GM21786 (cell line): Measurements from ENCODE around the gene BTG2.
A peak's percentile ranks its signal among the peaks of the same experiment; 100 is the strongest.
"Not testable (repeated sequence)": the region's sequence is repeated elsewhere in the genome, so short reads cannot be mapped to it uniquely, and the experiment has no call there.

Source experiments
- ATAC-seq: cut with Tn5 transposase; IDR thresholded peaks from one replicate; pipeline ENCODE4 v1.9.1; 2021; ENCODE audit not compliant: unreplicated experiment

The BTG2 gene

DNA sequence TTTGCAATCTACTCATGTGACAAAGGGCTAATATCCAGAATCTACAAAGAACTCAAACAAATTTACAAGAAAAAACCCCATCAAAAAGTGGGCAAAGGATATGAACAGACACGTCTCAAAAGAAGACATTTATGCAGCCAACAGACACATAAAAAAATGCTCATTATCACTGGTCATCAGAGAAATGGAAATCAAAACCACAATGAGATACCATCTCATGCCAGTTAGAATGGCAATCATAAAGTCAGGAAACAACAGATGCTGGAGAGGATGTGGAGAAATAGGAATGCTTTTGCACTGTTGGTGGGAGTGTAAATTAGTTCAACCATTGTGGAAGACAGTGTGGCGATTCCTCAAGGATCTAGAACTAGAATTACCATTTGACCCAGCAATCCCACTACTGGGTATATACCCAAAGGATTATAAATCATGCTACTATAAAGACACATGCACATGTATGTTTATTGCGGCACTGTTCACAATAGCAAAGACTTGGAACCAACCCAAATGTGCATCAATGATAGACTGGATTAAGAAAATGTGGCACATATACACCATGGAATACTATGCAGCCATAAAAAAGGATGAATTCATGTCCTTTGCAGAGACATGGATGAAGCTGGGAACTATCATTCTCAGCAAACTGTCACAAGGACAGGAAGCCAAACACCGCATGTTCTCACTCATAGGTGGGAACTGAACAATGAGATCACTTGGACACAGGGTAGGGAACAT lies 8.9 kb downstream of the BTG2 start:
- not testable (repeated sequence) for ATAC-seq

DNA sequence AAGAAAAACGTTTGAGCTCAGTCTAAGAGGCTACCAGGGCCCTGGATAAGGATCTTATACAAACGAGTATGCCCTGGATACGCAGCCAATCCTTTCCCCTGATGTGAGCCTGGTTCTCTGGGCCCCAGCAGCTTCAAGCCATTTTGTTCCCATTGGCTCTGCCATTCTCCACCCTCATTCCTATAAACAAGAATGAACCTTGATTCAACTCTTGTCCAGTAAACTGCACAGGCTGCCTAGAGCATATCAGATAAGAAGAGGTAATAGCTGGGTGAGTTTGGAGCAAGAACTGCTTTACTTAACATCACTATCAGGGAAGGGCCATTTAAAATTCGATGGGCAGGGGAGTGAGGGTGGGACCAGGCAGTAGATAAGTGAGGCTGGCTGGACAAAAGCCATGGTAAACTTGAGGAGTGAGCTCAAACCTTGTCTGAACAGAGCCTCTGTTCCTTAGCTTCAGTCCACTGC lies 11.3 kb downstream of the BTG2 start:
- no peak for ATAC-seq

DNA sequence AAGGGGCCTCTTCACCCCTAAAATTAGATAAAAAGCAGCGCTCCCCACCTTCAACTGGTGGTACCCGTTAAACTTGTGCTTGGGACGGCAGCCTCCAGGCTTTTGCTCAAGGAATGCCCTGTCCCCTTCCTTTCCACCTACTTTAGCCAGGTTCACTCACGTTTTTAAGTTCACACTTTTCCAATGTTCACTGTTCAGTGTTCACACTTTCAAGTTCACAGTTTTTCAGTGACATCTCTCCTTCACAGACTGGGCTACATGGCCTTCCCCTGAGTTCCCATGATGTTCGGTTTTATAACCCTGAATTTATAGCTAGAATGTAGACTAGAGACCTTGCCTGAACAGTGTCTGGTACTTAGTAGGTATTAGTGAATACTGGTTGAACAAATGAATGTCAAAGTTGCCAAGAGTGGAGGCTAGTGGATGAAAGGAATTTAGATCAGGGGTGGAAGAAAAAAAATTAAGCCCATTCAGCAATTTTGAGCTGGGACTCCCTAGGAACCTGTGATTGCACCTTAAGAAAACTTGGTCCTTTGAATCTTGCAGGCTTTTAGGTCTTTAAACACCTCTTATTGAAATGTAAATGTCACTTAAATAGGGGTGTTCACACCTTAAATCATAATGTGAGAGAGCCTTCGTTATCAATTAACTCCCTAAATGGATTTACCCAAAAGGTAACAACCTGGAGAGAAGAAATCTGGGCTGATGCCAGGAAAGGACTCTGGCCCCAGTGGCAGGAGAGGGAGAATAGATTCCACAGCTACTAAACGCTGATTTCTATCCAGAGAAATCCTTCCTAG lies 12.3 kb downstream of the BTG2 start:
- no peak for ATAC-seq

DNA sequence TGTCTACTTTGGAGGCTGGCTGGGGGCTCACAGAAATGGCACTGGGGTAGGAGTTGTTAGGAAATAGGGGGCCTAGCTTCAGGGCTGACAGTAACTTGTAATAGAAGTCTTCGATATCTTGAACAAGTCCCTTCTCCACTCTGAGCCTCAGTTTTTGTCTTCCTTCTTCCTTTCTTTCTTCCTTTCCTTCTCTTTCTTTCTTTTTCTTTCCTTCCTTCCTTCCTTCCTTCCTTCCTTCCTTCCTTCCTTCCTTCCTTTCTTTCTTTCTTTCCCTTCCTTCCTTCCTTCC lies 12.9 kb downstream of the BTG2 start:
- ATAC-seq: no peak

DNA sequence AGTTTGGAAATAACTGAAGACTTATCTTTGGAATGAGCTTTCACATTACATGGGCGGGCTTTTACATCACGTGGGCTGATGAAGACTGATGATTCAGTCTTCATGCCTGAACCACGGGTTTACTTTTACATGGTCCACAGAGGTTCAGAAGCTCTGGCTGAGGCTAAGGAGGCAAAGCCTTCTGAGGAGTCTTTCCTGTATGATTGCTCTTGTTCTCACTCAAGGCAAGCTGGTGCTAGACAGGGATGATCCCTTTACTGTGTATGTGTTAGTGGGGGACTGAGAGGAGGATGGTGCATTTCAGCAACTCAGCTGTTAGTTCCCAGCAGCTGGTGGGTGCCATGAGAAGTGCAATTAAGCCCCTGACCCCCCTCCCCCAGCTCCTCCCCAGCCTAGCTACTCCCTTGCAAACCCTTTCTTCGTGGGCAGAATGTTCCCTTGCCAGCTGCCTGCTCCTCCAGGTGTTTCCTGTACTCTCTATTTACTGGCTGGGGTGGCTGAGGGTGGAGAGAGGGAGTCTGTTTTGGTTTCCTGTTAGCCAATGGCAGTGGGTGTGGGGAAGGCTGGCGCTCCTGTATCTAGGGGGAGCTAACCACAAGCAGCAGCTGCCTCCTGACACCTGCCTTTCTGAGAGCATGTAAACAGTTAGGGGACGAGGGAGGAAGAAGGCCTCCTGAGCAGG lies 15.4 kb downstream of the BTG2 start:
- ATAC-seq: peak; percentile 60

DNA sequence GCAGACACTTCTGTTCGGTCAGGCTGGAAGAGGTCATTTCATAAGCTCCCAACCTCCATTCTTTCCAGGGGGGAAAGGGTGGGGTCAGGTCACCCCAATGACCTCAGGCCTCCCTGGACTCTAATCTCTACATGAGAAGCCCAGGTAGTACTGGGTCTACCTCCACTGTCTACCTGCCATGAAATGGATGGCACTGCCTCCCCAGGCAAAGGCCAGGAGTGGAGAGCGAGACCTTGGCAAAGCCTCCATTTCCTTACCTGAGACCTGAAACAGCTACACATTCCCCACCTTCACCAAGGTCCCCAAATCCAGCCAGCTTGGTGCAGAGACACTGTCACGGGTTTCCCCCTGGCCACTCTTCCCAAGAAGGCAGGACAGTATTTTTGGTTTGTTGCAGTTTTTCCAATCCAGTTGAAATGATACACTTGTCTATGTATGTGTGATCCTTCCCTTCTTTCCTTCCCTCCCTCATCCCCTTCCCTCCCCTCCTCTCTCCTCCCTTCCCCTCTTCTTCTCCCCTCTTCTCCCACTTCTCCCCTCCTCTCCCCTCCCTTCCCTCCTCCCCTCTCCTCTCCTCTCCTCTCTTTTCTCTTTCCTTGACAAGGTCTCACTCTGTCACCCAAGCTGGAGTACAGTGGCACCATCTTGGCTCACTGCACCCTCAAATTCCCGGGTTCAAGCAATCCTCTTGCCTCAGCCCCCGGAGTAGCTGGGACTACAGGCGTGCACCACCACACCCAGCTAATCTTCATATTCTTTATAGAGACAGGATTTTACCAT lies 16.1 kb downstream of the BTG2 start:
- no peak for ATAC-seq

DNA sequence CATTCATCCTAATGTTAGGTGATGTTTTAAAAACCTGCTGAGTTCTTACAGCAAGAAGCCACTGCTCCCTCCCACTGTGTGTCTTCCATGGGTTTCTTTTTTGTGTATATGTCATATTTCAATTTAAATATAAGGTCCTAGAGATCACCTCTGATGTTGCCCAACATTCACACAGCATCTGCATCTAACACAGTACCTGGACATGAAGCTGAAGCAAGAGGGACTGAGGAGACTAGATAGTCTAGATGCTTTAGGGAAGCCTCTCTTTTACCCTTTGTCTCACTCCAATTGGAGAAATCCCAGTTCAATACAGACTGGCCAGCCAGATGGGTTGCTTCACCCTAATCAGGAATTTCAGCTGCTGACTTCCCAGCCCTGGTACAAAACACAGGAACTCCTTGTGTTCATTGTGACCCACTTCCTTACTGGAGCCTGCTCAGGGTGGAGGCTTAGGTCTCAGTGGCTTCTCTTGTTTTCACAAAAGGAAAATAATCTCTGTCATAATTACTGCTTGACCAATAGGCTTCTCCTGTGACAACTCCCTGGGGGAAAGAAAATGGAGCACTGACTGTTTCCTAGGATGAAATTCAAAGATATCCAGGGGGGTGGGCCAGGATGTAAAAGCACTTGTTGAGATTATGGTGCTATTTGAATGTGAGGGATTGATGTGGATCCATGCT lies 17.3 kb downstream of the BTG2 start:
- ATAC-seq: no peak

DNA sequence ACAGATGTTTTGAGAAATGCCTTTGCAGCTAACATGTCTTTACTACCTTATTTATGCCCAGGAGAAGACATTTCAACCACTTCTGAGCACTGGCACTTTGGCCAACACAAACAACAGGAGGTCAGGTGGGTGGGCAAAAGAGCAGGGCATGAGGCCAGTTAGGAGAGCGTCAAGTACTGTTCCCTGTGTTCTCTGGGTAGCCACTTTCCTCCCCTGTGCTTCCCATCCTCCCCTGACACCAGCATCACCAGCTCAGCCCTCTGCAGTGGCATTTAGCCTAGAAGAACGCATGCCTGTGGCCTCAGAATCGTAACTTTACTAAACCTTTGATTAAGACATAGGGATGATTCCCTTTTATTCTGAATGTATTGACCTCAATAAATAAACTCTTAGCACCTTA lies 18.3 kb downstream of the BTG2 start:
- no peak for ATAC-seq

DNA sequence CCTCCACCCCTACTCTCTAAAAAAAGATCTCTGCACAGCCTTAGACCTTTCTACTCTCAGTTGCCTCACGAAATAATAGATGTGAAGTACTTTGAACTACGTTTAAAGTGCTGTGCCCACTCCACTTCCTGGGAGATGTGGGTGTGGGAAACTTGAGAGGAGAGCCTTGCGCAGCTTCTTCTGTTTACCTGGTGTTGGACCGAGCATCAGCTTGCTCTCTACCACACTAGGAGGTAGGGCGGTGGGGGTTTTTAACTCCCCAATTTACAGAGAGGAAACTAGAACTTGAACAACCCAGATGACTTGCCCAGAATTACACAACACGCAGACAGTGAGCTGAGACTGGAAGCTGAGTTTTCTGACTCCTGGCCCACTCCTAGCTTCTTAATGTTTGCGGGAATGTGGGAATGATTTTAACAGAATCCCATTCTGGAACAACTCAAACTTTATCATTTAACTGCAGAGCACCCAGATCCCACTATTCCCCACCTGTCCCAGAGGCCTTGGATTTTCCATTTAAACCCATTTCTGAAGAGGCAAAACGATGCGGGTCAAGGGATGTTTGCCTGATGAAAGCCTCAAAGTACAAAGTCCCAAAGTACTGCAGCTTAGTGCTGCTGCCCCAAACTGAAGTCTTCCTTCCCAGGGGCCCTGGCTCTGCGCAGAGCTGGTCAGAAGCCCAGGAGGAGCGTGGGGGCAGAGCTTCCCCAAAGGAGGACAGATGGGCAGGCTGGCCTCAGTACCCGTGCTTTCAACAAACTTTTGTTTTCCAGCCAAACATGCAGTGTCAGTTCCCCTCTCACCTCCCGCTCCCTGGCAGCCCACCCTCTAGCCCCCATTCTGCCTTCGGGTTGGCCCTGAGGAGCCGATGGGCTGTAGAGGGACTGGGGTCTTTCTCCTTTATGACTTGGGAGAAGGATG lies 19.0 kb downstream of the BTG2 start:
- no peak for ATAC-seq

DNA sequence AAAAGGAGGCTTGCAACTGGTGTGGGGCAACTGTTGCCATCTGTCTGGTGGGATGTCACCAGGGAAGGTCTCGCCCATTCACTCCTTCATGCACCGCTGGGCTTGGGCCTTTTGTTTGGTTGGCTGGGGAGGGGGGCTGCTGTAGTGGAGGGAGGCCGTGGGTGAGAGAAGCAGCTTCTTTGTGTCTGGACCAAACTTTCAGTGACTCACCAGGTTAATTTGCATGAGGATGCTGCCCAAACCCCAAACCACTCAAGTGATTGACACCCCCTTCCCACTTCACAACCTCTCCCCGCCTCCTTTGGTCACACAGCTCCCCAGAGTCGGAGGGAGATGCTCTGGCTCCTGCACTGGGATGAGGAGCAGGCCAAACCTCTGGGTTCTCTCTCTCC lies 19.7 kb downstream of the BTG2 start:
- peak; percentile 38 for ATAC-seq

DNA sequence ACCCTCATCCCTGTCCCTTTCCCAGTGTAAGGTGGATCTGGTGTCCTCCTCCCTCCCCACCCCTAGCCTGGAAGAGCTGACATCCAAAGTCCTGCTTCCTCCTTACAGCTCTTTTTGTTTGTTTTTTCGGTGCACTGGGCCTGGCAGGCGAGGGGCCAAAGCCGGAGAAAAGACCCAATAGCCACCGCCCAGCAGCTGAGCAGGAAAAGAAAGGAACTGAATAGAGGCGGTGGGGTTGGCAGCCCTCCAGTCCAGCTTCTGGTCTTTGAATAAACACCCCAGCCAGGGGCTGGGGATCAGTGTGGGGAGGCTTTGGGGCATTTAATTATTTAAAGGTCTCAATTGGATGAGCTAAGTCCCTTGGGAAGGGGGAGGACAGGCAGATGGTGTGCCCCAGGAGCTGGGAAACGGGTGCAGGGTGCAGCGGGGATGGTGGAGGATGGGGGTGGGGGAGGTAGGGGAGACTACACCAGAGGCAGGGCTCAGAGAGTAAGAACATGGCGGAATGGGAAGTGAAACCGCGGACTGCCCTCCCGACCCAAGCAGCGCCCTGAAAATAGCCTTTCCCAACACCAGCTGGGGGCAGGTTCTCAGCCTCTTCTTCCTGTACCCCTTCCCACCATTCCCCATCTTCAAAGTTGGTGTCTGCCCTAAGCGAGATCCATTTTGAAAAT lies 20.2 kb downstream of the BTG2 start:
- no peak for ATAC-seq

DNA sequence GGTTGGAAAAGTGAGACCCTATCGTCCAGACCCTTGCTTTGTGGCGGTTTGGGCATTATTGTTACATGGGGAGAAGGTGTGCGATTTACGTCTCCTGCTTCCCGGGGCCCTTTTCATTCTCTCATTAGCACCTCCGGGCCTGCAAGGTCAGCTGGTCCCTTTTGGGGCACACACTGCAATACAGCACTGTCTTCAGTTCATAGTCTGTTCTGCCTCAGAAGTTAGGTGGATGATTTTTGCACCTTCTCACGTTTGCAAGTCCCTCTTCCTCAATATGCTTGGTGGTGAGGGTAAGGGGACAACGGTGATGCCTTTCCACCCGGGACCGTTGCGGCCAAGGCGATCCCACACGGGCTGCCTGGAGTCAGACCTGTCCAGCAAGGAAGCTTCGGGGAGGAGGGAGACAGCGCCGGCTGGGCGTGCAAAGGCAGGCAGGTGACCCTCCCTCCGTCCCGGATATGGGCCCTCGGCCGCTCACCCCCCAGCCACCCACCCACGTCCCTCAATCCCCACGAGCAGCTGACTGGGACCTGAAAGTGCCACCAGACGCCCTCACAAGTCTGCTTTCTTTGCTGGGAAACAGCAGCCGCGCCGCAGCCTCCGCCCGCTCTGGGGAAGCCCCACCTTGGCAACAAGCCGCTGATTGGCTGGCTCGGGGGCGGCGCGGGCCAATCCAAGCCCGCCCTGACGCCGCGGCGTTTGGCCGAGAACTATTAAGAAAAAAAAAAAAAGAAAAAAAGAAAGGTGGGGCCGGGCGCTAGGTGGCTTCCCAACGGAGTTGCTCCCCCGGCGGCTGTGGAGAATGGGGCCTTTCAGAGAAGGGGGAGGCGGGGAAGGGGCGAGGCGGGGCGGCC lies 21.7 kb downstream of the BTG2 start:
- peak; percentile 62 for ATAC-seq

DNA sequence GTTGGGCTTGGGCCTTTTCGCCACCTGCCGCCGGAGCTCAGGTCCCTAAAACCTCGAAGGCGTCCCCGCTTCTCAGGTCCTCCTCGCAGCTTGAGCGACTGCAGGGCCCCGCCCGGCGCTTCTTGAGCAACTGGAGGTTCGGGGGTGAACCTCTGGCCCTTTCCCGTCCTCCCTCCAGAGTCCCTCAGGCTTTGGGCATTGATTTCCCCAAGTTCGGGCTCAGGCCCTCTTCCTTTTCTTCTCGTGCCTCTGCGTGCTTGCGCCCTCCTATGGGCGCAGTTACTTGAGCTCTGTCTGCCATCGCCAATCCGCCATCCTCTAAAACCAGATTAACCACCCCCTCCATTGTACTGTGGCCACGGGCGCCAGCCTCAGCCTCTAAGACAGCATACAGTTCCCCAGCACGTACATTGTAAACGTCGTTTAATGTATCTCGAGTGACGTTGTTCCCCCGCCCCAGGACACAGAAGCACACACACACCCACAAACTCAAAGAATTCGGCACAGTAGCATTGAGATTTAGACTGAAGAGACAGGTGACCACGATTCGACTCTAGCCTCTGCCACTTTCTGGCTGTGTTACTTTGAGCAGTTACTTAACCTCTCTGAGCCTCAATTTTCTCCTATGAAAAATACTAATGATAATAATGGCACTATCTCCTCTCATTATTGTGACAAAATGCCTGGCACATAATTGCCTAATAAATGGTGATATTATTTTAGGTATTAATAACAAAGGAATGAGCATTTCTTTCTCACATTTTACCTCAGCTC lies 22.6 kb downstream of the BTG2 start:
- peak; percentile 22 for ATAC-seq

DNA sequence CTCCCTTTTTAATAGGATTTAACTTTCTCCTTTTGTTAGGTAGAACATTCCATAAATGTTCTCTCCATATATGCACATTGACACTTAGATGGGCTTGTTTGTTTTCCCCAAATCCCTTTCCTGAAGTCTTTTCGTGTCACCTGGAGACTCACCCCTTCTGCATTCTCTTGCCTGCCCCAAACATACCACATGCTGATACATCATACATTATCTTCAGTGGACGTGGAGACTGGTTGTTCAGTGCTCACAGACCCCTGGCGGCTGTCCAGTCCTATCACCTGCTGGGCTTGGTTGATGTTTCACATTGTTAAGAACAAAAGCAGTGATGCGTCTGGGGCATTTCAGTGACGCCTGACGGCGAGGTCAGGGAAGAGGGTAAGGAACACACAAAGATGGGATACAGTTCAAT lies 23.4 kb downstream of the BTG2 start:
- no peak for ATAC-seq

DNA sequence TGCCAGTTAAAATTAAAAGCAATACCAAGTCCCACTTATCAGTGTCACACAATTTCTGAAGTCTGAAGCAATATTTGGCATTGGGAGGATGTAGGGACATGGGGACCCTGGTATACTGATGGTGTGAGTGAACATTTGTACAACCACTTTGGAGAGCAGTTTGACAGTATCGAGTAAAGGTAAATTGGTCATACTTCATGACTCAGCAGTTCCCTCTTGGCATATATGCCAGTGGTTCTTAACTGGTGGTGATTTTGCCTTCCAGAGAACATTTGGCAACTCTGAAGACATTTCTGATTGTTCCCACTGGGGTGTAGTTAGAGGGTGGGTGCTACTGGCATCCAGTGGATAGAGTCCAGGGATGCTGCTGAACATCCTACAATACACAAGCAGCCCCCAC lies 25.9 kb downstream of the BTG2 start:
- ATAC-seq: no peak

DNA sequence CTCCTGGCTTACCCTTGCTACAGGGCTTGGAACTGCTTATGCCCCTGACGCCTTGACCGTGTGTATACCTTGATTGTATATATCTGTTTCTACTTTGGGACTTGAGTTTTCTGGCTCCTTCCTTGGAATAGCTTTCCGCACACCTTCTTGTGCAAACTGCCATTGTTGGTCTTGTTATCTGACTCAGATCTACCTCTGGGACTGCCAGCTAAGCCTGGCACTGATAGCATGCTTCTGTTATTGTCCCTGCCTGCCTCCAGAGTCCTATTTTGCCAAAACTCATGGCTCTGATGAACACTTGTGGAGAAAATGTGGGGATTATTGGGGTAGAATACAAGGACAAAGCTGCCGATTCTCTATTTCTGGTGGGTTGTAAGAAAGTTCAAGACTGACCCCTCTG lies 30.2 kb downstream of the BTG2 start:
- no peak for ATAC-seq

DNA sequence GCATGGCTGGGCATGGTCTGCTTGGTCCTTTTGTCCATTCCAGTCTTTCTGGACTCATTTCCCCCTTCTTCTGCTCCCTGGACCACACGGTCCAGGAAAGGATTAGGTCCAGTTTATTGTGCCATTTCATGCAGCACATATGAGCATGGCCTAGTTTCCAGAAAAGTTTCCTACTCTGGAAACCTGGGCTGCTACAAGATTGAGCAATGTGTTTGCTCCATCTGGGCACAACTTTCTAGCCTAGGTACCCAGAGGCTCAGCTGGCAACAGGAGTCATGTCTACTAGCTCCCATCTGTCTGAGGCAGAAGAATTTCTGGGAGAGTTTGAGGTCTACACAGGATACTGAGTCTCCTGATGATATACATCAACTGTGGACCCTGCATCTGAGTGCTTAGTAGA lies 30.8 kb downstream of the BTG2 start:
- ATAC-seq: no peak
